ENCODE results near the gene MAGOH. TPM values are rescaled to one million over a fixed set of nuclear protein-coding genes. Genes with fewer than 3 reads are reported as not detected.

The MAGOH gene
- total RNA-seq, 1 donor from 2014 or later, result 33.4 TPM

- Histone ChIP-seq H3K9ac (ENCODE audit: low read depth in 1 of 3, low read length in 3 of 3) (no peak overlapping the region), H3K9me3 (ENCODE audit: control insufficient read depth in 3 of 3, low read length in 3 of 3) (no peaks in the 10 kb centered on the region), H3K27ac (ENCODE audit: low read depth, low read length) (no peak overlapping the region), H3K36me3 (ENCODE audit: control insufficient read depth in 3 of 3, insufficient read depth in 3 of 3, low read length in 3 of 3) (no peaks in the 10 kb centered on the region), H3K4me1 (ENCODE audit: control insufficient read depth in 3 of 3, insufficient read depth in 3 of 3, low read length in 3 of 3) (no peaks in the 10 kb centered on the region), H3K27me3 (ENCODE audit: control insufficient read depth in 3 of 3, insufficient read depth in 3 of 3, low read length in 3 of 3) (no peaks in the 10 kb centered on the region), H3K4me3 (ENCODE audit: low read length in 3 of 3) (no peak overlapping the region)
These were observed 32.6 kb upstream of the MAGOH start for GRCh38 chr1:53270873-53271272.

- H3K4me1 ChIP-seq (ENCODE audit: control insufficient read depth in 3 of 3, insufficient read depth in 3 of 3, low read length in 3 of 3), result no peaks in the 10 kb centered on the region
- no peaks in the 10 kb centered on the region for H3K9me3 ChIP-seq (ENCODE audit: control insufficient read depth in 3 of 3, low read length in 3 of 3)
- H3K9ac ChIP-seq (ENCODE audit: low read depth in 1 of 3, low read length in 3 of 3), result no peak overlapping the region
- no peaks in the 10 kb centered on the region for H3K36me3 ChIP-seq (ENCODE audit: control insufficient read depth in 3 of 3, insufficient read depth in 3 of 3, low read length in 3 of 3)
- H3K4me3 ChIP-seq (ENCODE audit: low read length in 3 of 3), result no peak overlapping the region
- no peaks in the 10 kb centered on the region for H3K27me3 ChIP-seq (ENCODE audit: control insufficient read depth in 3 of 3, insufficient read depth in 3 of 3, low read length in 3 of 3)
- no peak overlapping the region for H3K27ac ChIP-seq (ENCODE audit: low read depth, low read length)
These were observed 31.8 kb upstream of the MAGOH start for GRCh38 chr1:53270107-53270506.

GRCh38 chr1:53267761-53268160 lies 29.4 kb upstream of the MAGOH start:
- Histone ChIP-seq H3K4me3 (ENCODE audit: low read length in 3 of 3) (no peak overlapping the region), H3K9me3 (ENCODE audit: control insufficient read depth in 3 of 3, low read length in 3 of 3) (no peaks in the 10 kb centered on the region), H3K36me3 (ENCODE audit: control insufficient read depth in 3 of 3, insufficient read depth in 3 of 3, low read length in 3 of 3) (peaks cover 0 to 2% (median 0%) of the 10 kb centered on the region in 3 donors), H3K27ac (ENCODE audit: low read depth, low read length) (no peak overlapping the region), H3K9ac (ENCODE audit: low read depth in 1 of 3, low read length in 3 of 3) (no peak overlapping the region), H3K27me3 (ENCODE audit: control insufficient read depth in 3 of 3, insufficient read depth in 3 of 3, low read length in 3 of 3) (no peaks in the 10 kb centered on the region), H3K4me1 (ENCODE audit: control insufficient read depth in 3 of 3, insufficient read depth in 3 of 3, low read length in 3 of 3) (no peaks in the 10 kb centered on the region)

GRCh38 chr1:53266038-53266437 lies 27.7 kb upstream of the MAGOH start:
- Histone ChIP-seq H3K36me3 (ENCODE audit: control insufficient read depth in 3 of 3, insufficient read depth in 3 of 3, low read length in 3 of 3) (peaks cover 0 to 2% (median 0%) of the 10 kb centered on the region in 3 donors), H3K4me1 (ENCODE audit: control insufficient read depth in 3 of 3, insufficient read depth in 3 of 3, low read length in 3 of 3) (no peaks in the 10 kb centered on the region), H3K4me3 (ENCODE audit: low read length in 3 of 3) (no peak overlapping the region), H3K27ac (ENCODE audit: low read depth, low read length) (no peak overlapping the region), H3K27me3 (ENCODE audit: control insufficient read depth in 3 of 3, insufficient read depth in 3 of 3, low read length in 3 of 3) (no peaks in the 10 kb centered on the region), H3K9ac (ENCODE audit: low read depth in 1 of 3, low read length in 3 of 3) (no peak overlapping the region), H3K9me3 (ENCODE audit: control insufficient read depth in 3 of 3, low read length in 3 of 3) (no peaks in the 10 kb centered on the region)

- Histone ChIP-seq H3K27ac (ENCODE audit: low read depth, low read length) (no peak overlapping the region), H3K9ac (ENCODE audit: low read depth in 1 of 3, low read length in 3 of 3) (no peak overlapping the region), H3K9me3 (ENCODE audit: control insufficient read depth in 3 of 3, low read length in 3 of 3) (no peaks in the 10 kb centered on the region), H3K4me3 (ENCODE audit: low read length in 3 of 3) (no peak overlapping the region), H3K36me3 (ENCODE audit: control insufficient read depth in 3 of 3, insufficient read depth in 3 of 3, low read length in 3 of 3) (peaks cover 0 to 2% (median 0%) of the 10 kb centered on the region in 3 donors), H3K4me1 (ENCODE audit: control insufficient read depth in 3 of 3, insufficient read depth in 3 of 3, low read length in 3 of 3) (no peaks in the 10 kb centered on the region), H3K27me3 (ENCODE audit: control insufficient read depth in 3 of 3, insufficient read depth in 3 of 3, low read length in 3 of 3) (no peaks in the 10 kb centered on the region)
These were observed 27.3 kb upstream of the MAGOH start for GRCh38 chr1:53265581-53265980.

- Histone ChIP-seq H3K27me3 (ENCODE audit: control insufficient read depth in 3 of 3, insufficient read depth in 3 of 3, low read length in 3 of 3) (peaks cover 0 to 2% (median 0%) of the 10 kb centered on the region in 3 donors), H3K9me3 (ENCODE audit: control insufficient read depth in 3 of 3, low read length in 3 of 3) (no peaks in the 10 kb centered on the region), H3K4me1 (ENCODE audit: control insufficient read depth in 3 of 3, insufficient read depth in 3 of 3, low read length in 3 of 3) (no peaks in the 10 kb centered on the region), H3K4me3 (ENCODE audit: low read length in 3 of 3) (no peak overlapping the region), H3K27ac (ENCODE audit: low read depth, low read length) (no peak overlapping the region), H3K9ac (ENCODE audit: low read depth in 1 of 3, low read length in 3 of 3) (no peak overlapping the region), H3K36me3 (ENCODE audit: control insufficient read depth in 3 of 3, insufficient read depth in 3 of 3, low read length in 3 of 3) (peaks cover 0 to 2% (median 0%) of the 10 kb centered on the region in 3 donors)
These were observed 25.7 kb upstream of the MAGOH start for GRCh38 chr1:53264048-53264447.

- no peaks in the 10 kb centered on the region for H3K4me1 ChIP-seq (ENCODE audit: control insufficient read depth in 3 of 3, insufficient read depth in 3 of 3, low read length in 3 of 3)
- H3K27ac ChIP-seq (ENCODE audit: low read depth, low read length), result no peak overlapping the region
- H3K4me3 ChIP-seq (ENCODE audit: low read length in 3 of 3), result no peak overlapping the region
- peaks cover 0 to 2% (median 0%) of the 10 kb centered on the region in 3 donors for H3K36me3 ChIP-seq (ENCODE audit: control insufficient read depth in 3 of 3, insufficient read depth in 3 of 3, low read length in 3 of 3)
- H3K27me3 ChIP-seq (ENCODE audit: control insufficient read depth in 3 of 3, insufficient read depth in 3 of 3, low read length in 3 of 3), result peaks cover 0 to 2% (median 0%) of the 10 kb centered on the region in 3 donors
- H3K9me3 ChIP-seq (ENCODE audit: control insufficient read depth in 3 of 3, low read length in 3 of 3), result no peaks in the 10 kb centered on the region
- H3K9ac ChIP-seq (ENCODE audit: low read depth in 1 of 3, low read length in 3 of 3), result no peak overlapping the region
These were observed 23.7 kb upstream of the MAGOH start for GRCh38 chr1:53262000-53262399.

GRCh38 chr1:53260631-53261247 lies 22.4 kb upstream of the MAGOH start:
- Histone ChIP-seq H3K36me3 (ENCODE audit: control insufficient read depth in 3 of 3, insufficient read depth in 3 of 3, low read length in 3 of 3) (peaks cover 0 to 2% (median 0%) of the 10 kb centered on the region in 3 donors), H3K9ac (ENCODE audit: low read depth in 1 of 3, low read length in 3 of 3) (no peak overlapping the region), H3K4me1 (ENCODE audit: control insufficient read depth in 3 of 3, insufficient read depth in 3 of 3, low read length in 3 of 3) (no peaks in the 10 kb centered on the region), H3K27me3 (ENCODE audit: control insufficient read depth in 3 of 3, insufficient read depth in 3 of 3, low read length in 3 of 3) (peaks cover 0 to 2% (median 0%) of the 10 kb centered on the region in 3 donors), H3K4me3 (ENCODE audit: low read length in 3 of 3) (no peak overlapping the region), H3K9me3 (ENCODE audit: control insufficient read depth in 3 of 3, low read length in 3 of 3) (no peaks in the 10 kb centered on the region), H3K27ac (ENCODE audit: low read depth, low read length) (no peak overlapping the region)

- no peak overlapping the region for H3K27ac ChIP-seq (ENCODE audit: low read depth, low read length)
- H3K4me1 ChIP-seq (ENCODE audit: control insufficient read depth in 3 of 3, insufficient read depth in 3 of 3, low read length in 3 of 3), result no peaks in the 10 kb centered on the region
- peaks cover 0 to 2% (median 0%) of the 10 kb centered on the region in 3 donors for H3K27me3 ChIP-seq (ENCODE audit: control insufficient read depth in 3 of 3, insufficient read depth in 3 of 3, low read length in 3 of 3)
- no peak overlapping the region for H3K4me3 ChIP-seq (ENCODE audit: low read length in 3 of 3)
- H3K9me3 ChIP-seq (ENCODE audit: control insufficient read depth in 3 of 3, low read length in 3 of 3), result no peaks in the 10 kb centered on the region
- no peak overlapping the region for H3K9ac ChIP-seq (ENCODE audit: low read depth in 1 of 3, low read length in 3 of 3)
- H3K36me3 ChIP-seq (ENCODE audit: control insufficient read depth in 3 of 3, insufficient read depth in 3 of 3, low read length in 3 of 3), result peaks cover 0 to 2% (median 0%) of the 10 kb centered on the region in 3 donors
These were observed 21.6 kb upstream of the MAGOH start for GRCh38 chr1:53259932-53260331.

- Histone ChIP-seq H3K27me3 (ENCODE audit: control insufficient read depth in 3 of 3, insufficient read depth in 3 of 3, low read length in 3 of 3) (peaks cover 0 to 2% (median 0%) of the 10 kb centered on the region in 3 donors), H3K9ac (ENCODE audit: low read depth in 1 of 3, low read length in 3 of 3) (no peak overlapping the region), H3K4me3 (ENCODE audit: low read length in 3 of 3) (no peak overlapping the region), H3K27ac (ENCODE audit: low read depth, low read length) (no peak overlapping the region), H3K36me3 (ENCODE audit: control insufficient read depth in 3 of 3, insufficient read depth in 3 of 3, low read length in 3 of 3) (no peaks in the 10 kb centered on the region), H3K9me3 (ENCODE audit: control insufficient read depth in 3 of 3, low read length in 3 of 3) (no peaks in the 10 kb centered on the region), H3K4me1 (ENCODE audit: control insufficient read depth in 3 of 3, insufficient read depth in 3 of 3, low read length in 3 of 3) (no peaks in the 10 kb centered on the region)
These were observed 19.9 kb upstream of the MAGOH start for GRCh38 chr1:53258216-53258615.

Measured in skeletal muscle tissue (tissue), 4 donors.